Kidney (tissue), 22 donors: ENCODE measurements around the gene PAXIP1. TPM values are rescaled to one million over a fixed set of nuclear protein-coding genes. Genes with fewer than 3 reads are reported as not detected.

Experiments
- DNase-seq, 5 donors: peaks; one replicate each; pipeline ENCODE4 v3.0.0-alpha.2; 2013 to 2020
- FAIRE-seq: peaks from 2 replicates; lab custom pipeline; 2012; peaks lifted over from hg19 to GRCh38; lab: Jason Lieb, UNC
- H3K27ac ChIP-seq, 2 donors: one replicate each; pipeline ENCODE4 v1.7.0; 2013; ENCODE audit warnings: low read depth in 2 of 2, low read length in 2 of 2, inconsistent platforms in 1 of 2
- H3K27me3 ChIP-seq: one replicate; pipeline ENCODE4 v1.7.1; 2013; ENCODE audit warnings: low read length, inconsistent platforms; ENCODE audit not compliant: control insufficient read depth, insufficient read depth
- H3K36me3 ChIP-seq, 3 donors: one replicate each; pipeline versions ENCODE4 v1.7.0 to v1.7.1; 2013; ENCODE audit warnings: low read length in 3 of 3, control low read depth in 1 of 3, inconsistent platforms in 1 of 3; ENCODE audit not compliant: insufficient read depth in 3 of 3, control insufficient read depth in 2 of 3
- H3K4me1 ChIP-seq, 3 donors: one replicate each; pipeline versions ENCODE4 v1.7.0 to v1.7.1; 2013; ENCODE audit warnings: low read length in 3 of 3, inconsistent platforms in 1 of 3, low read depth in 1 of 3; ENCODE audit not compliant: control insufficient read depth in 2 of 3, insufficient read depth in 2 of 3
- H3K4me3 ChIP-seq, 3 donors: one replicate each; pipeline versions ENCODE4 v1.7.0 to v1.8.1; 2013; ENCODE audit warnings: low read length in 3 of 3, control low read depth in 1 of 3, inconsistent platforms in 1 of 3
- H3K9ac ChIP-seq, 3 donors: one replicate each; pipeline versions ENCODE4 v1.7.0 to v1.7.1; 2013; ENCODE audit warnings: low read length in 3 of 3, control low read depth in 1 of 3, inconsistent platforms in 1 of 3
- H3K9me3 ChIP-seq, 3 donors: one replicate each; pipeline versions ENCODE4 v1.7.0 to v1.7.1; 2013; ENCODE audit warnings: low read length in 3 of 3, control low read depth in 1 of 3, inconsistent platforms in 1 of 3; ENCODE audit not compliant: control insufficient read depth in 2 of 3, insufficient read depth in 1 of 3
- intact Hi-C: fragments of 100-400 bp; cut with DNase I; formaldehyde crosslinking; loops from one replicate; pipeline ENCODE4 v1.11.1; 2022
- long read RNA-seq, 10 donors: library from polyadenylated mRNA in 1 of 10; unstranded in 1 of 10; transcript quantifications; one replicate each; pipeline ENCODE4 v2.0.0 and lab custom pipeline, GENCODE V29; 2021 to 2026
- polyA plus RNA-seq: library from polyadenylated mRNA; stranded (reverse); fragments of 350-450 nt; fragmentation: Illumina TruSeq; extraction: RNeasy Lipid Tissue Mini Kit (QIAGEN cat#74804); gene quantifications from one replicate; pipeline ENCODE4 v1.2.3, GENCODE V29; 2014; ENCODE audit warnings: low read depth, low replicate concordance; ENCODE audit not compliant: insufficient read depth
- total RNA-seq: library from RNA; stranded (reverse); fragmentation: NEBNext Ultra II Directional; extraction: Animal tissue kit (Norgen Biotek cat#: 25700); gene quantifications from one replicate; pipeline ENCODE4 v1.2.1, GENCODE V29; 2021
- TF ChIP-seq, protein P1 (sequence below): IDR thresholded peaks from 3 replicates; pipeline ENCODE4 v1.5.1; 2012; ENCODE audit warnings: mild to moderate bottlenecking, moderate library complexity, borderline replicate concordance; ENCODE audit not compliant: insufficient read depth; ENCODE audit errors: extremely low read depth
- donor health status: control.
- donor health status: control.
- donor health status: control.
- donor health status: control.
- donor health status: control.
- donor health status: DM: yes; HTN: yes; CAD: no.
- donor health status: Normal renal cell carcinoma (clear cell type).

Gene PAXIP1, protein sequence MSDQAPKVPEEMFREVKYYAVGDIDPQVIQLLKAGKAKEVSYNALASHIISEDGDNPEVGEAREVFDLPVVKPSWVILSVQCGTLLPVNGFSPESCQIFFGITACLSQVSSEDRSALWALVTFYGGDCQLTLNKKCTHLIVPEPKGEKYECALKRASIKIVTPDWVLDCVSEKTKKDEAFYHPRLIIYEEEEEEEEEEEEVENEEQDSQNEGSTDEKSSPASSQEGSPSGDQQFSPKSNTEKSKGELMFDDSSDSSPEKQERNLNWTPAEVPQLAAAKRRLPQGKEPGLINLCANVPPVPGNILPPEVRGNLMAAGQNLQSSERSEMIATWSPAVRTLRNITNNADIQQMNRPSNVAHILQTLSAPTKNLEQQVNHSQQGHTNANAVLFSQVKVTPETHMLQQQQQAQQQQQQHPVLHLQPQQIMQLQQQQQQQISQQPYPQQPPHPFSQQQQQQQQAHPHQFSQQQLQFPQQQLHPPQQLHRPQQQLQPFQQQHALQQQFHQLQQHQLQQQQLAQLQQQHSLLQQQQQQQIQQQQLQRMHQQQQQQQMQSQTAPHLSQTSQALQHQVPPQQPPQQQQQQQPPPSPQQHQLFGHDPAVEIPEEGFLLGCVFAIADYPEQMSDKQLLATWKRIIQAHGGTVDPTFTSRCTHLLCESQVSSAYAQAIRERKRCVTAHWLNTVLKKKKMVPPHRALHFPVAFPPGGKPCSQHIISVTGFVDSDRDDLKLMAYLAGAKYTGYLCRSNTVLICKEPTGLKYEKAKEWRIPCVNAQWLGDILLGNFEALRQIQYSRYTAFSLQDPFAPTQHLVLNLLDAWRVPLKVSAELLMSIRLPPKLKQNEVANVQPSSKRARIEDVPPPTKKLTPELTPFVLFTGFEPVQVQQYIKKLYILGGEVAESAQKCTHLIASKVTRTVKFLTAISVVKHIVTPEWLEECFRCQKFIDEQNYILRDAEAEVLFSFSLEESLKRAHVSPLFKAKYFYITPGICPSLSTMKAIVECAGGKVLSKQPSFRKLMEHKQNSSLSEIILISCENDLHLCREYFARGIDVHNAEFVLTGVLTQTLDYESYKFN
- total RNA-seq (10.7 TPM), polyA plus RNA-seq (3.9 TPM)
- long read RNA-seq, donor 1 = 0 reads
- long read RNA-seq, donor 2, partial matches to known transcripts = 7 of 7 reads
- long read RNA-seq, donor 2, other reads (novel, unspliced or antisense) = 0 of 7 reads
- long read RNA-seq, donor 3, partial matches to known transcripts = 13 of 13 reads
- long read RNA-seq, donor 3, other reads (novel, unspliced or antisense) = 0 of 13 reads
- long read RNA-seq, donor 4 = 0 reads
- long read RNA-seq, donor 5 = 0 reads
- long read RNA-seq, donor 6, partial matches to known transcripts = 5 of 5 reads
- long read RNA-seq, donor 6, other reads (novel, unspliced or antisense) = 0 of 5 reads
- long read RNA-seq, donor 7, partial matches to known transcripts = 3 of 5 reads
- long read RNA-seq, donor 7, other reads (novel, unspliced or antisense) = 1 of 5 reads
- long read RNA-seq, donor 8 = 0 reads
- long read RNA-seq, donor 9 = 0 reads
- long read RNA-seq, donor 10, partial matches to known transcripts = 17 of 17 reads
- long read RNA-seq, donor 10, other reads (novel, unspliced or antisense) = 0 of 17 reads

- Histone ChIP-seq H3K4me1 (peaks cover 2 to 3% (median 3%) of the 10 kb centered on the region in 3 donors), H3K27ac (peak within 1 kb of the TSS; percentile 92 to 93), H3K9ac (peak within 1 kb of the TSS; percentile 75 to 84 (median 82)), H3K36me3 (peaks cover 0 to 2% (median under 1%) of the 10 kb centered on the region in 3 donors), H3K9me3 (no peaks in the 10 kb centered on the region), H3K27me3 (no peaks in the 10 kb centered on the region), H3K4me3 (peak within 1 kb of the TSS; percentile 80 to 92 (median 81))
- DNase-seq = peak in 2 of 5 donors; percentile 70 to 82
- no peak for FAIRE-seq
- TF ChIP-seq, protein P1, sequence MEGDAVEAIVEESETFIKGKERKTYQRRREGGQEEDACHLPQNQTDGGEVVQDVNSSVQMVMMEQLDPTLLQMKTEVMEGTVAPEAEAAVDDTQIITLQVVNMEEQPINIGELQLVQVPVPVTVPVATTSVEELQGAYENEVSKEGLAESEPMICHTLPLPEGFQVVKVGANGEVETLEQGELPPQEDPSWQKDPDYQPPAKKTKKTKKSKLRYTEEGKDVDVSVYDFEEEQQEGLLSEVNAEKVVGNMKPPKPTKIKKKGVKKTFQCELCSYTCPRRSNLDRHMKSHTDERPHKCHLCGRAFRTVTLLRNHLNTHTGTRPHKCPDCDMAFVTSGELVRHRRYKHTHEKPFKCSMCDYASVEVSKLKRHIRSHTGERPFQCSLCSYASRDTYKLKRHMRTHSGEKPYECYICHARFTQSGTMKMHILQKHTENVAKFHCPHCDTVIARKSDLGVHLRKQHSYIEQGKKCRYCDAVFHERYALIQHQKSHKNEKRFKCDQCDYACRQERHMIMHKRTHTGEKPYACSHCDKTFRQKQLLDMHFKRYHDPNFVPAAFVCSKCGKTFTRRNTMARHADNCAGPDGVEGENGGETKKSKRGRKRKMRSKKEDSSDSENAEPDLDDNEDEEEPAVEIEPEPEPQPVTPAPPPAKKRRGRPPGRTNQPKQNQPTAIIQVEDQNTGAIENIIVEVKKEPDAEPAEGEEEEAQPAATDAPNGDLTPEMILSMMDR = no peak
- intact Hi-C loops = no loop called here
Observed at GRCh38 chr7:155003092-155003375, at the start of gene PAXIP1. TSS of gene PAXIP1 (minus strand) at chr7:155003124. CDS start at chr7:155002929, 195 bp downstream.

- Histone ChIP-seq H3K9me3 (no peaks in the 10 kb centered on the region), H3K4me1 (no peaks in the 10 kb centered on the region), H3K4me3 (no peak overlapping the region), H3K36me3 (no peaks in the 10 kb centered on the region), H3K27me3 (no peaks in the 10 kb centered on the region), H3K9ac (no peak overlapping the region), H3K27ac (no peak overlapping the region)
- DNase-seq (no peak), FAIRE-seq (no peak)
- TF ChIP-seq, protein P1 = no peak
- intact Hi-C loops = no loop called here
Observed at GRCh38 chr7:155051355-155051754, 48.4 kb upstream of the PAXIP1 start.

GRCh38 chr7:155048006-155048405 is 45.1 kb upstream of the PAXIP1 start:
- H3K4me3 ChIP-seq = no peak overlapping the region
- H3K27me3 ChIP-seq = no peaks in the 10 kb centered on the region
- TF ChIP-seq, protein P1 = no peak
- intact Hi-C loops = no loop called here
- FAIRE-seq (no peak), DNase-seq (no peak)
- no peak overlapping the region for H3K27ac ChIP-seq
- no peaks in the 10 kb centered on the region for H3K9me3 ChIP-seq
- H3K36me3 ChIP-seq = no peaks in the 10 kb centered on the region
- no peak overlapping the region for H3K9ac ChIP-seq
- no peaks in the 10 kb centered on the region for H3K4me1 ChIP-seq
